HG02973 (cell line): ENCODE data around the gene NOTUM.
A peak's percentile ranks its signal among the peaks of the same experiment; 100 is the strongest.

Experiments used
- ATAC-seq: cut with Tn5 transposase; IDR thresholded peaks from one replicate; pipeline ENCODE4 v1.9.1; 2021; ENCODE audit warnings: moderate library complexity; ENCODE audit not compliant: unreplicated experiment

The NOTUM gene

DNA sequence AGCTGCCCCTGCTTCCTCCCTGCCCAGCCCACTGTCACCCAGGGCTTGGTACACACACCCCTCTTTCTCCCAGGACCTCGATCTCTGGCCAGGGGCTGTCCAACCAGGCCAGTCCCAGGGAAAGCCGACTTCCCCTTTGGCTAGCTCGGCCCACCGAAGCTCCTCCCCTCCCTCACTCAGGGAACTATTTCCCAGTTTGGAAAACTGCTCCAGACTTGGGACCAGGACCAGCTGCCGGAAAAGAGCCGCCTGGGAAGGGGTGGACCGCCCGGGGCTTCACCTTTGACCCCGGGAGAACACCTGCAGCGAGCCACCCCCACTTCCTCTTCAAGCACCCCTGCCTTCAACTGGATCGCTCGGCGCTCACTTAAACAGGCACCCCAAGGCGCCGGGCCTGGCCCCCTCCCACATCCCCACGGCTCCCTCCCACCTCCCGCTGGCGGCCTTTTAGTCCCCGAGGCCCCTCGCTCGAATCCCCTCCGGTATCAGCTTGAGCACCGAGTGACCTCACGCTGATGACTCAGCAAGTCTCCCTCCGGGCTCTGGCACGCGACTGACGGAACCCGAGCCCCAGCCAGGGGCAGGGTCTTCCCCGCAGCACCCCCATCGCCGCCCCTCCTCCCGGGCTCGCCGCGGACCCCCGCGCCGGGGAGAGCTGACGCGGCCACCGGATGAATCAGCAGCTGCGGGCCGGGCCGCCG is 34.4 kb downstream of the NOTUM start:
- ATAC-seq = peak; percentile 19

DNA sequence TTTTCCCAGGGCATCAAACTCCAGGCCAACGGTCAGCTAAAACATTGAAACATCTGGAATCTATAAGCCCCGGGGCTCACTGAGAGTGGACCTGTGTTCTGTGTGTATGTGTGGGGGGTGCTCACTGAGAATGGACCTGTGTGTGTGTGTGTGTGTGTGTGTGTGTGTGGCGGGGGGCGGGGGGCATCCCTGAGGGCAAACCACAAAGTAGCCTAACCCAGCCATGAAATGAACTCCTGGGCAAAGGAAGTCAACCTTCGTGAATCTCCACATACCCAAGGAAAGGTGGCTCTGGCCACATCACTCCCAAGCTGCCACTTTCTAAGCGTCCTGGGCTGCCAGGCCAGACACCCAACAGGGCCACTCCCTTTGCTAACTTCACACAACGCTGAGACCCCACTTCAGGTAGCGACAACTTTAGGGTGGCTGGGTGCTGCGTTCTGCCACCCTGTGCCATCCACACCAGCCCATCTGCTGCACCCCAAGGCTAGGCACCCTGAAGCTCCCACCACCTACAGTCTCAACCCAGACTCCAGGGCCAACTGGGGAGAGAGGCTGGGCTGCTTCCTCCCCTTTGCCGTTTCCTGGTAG is 35.0 kb downstream of the NOTUM start:
- ATAC-seq = no peak

DNA sequence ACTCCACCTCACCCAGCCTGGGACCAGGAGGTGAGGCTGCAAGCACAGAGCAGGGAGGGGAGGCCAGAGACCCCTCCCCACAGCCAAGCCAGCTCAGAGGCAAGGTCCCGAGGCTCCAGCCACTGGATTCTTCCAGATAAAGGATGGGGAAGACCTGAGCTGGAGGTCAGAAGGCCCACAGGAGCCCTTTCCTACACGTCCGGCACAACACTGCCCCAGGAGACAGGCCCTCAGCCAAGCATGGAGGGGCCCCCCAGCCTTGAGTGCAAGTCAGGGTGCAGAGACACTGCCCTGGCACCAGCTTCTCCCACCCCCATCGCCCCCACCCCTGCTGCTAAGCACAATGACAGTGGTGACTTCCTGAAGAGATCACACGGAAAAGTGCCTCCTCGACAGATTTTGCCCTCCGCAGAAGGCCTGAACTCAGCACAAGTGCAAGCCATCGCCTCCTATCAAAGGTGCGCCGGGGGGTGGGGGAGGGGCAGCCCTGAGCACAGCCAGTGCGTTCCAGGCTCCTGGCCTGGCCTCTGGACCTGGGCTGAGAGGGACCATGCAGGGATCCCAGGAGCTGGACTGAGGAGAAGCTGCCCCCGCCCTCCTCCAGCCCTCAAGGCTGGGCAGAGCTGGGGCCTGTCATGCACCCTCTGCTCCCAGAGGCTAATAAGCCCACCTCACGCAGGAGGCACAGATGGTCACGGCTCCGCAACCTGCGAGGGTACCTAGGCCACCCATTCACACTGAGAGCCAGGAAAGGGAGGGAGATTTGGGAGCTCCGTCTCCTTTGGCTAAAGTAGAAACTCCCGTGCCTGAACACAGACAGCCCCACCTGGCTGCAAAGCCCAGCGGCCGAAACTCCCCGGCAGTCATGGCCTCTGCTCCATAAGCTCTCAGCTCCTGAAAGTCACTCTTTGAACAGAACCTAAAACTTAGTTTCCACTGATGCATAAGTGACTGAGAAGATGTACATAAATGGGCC is 36.1 kb downstream of the NOTUM start:
- no peak for ATAC-seq

DNA sequence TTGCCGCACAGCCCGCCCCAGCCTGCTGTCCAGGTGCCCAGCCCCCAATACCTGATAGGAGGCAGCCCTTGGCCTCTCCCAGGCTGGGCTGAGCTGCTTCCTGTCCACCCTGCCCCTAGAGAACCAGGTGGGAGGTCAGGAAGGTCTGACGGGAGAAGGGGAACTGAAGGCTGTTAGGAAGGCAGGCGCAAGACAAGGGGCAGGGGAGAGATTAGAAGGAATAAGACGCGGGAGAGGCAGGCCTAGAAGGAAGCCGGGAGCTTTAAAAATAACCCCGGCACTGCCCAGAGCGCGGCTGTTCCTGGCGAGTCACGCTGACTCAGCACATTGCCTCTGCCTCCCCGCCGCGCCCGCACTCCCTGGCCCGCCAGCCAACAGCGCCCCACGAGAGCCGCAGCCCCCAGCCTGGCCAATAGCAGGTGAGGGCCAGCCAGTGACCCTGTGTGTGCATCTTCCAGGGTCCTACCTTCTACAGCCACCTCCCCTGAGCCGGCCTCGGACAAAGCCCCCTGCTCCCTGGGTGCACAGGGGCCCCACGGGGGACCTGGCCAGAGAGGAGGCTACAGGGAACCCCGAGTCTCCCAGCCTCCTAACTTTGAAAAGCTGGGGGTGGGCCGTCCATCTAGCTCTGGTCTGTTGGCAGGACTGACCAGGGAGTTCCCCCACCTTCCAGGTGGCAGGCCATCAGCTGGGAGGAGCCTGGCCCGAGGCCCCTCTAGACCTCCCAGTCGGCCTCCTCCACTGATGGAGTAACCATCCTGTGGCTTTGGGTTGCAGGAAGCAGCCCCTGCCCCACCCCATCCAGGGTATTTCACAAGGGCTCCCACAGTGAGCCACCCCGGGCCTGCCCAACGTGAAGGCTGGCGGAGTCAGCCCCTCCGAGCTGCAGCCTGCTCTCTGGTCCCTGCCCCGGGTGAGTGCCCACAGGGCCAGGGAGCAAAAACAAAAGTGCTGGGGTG is 37.4 kb downstream of the NOTUM start:
- no peak for ATAC-seq

DNA sequence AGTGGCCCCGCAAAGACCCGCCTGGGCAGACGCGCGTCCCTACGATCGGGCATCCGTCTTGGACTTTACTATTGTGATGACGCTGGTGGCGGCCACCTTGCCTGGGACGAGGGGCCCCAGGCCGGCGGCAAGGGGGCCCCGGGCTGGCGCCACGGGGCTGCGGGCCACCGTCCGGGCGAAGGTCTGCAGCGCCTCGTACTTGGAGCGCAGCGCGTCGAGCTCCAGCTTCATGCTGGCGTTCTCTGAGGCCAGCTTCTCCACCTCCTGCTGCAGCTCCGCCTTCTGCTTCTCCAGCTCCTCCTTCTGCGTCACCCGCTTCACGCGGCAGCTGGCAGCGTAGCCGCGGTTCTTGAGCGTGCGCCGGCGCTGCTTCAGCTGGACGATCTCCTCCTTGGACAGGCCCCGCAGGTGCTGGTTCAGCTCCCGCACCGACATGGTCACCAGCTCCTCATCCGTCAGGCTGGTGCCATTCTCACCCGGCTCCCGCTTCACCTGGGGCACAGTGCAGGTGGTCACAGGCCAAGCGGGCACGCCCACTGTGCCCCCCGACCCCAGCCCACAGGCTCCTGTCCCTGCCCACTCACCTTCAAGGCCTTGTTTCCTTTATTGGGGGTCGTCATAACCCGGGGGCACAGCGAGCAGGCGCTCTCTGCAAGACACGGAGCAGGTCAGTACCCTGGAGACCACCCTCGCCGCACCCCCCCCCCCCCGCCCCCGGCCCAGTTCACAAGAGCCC is 38.3 kb downstream of the NOTUM start:
- ATAC-seq = no peak

DNA sequence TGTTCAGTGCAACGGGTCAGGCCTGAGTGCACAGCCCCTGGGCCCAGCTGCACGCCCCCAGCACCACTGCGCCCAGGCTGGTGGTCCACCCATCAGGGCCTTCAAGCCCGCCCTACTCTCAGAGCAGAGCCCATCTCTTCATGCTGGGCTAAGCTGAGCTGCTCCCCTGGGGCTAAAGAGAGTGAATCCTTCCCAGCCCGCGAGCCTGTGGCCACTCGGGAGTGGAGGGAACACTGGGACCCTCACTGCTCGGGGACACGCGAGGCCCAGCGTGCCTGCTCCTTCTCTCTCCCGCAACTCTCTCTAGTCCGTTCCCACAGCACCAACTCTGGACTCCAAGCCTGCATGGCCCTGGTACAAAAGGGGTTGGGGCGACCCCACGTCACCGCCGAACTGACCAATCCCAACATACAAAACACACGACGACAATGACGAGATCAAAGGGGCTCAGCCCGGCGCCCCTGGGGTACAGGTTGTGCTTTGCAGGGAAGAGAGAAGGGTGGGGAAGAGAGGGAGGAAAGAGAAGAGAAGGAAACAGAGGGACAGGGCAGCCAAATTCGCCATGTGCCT is 38.9 kb downstream of the NOTUM start:
- ATAC-seq = no peak

DNA sequence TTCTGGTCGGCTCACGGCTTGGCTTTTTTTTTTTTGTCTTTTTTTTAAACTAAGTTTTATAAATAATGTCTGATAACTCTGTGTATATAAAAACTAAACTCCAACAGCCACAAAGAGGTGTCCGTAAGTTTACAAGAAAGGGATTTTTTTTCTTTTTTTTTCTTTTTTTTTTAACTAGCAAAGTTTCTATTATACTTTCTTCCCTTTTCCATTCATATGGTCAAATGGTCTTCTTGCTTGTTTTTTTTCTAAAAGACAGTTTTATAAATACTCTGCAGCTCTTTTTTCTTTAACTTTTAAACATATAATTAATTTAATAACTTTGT is 39.5 kb downstream of the NOTUM start:
- ATAC-seq = no peak

DNA sequence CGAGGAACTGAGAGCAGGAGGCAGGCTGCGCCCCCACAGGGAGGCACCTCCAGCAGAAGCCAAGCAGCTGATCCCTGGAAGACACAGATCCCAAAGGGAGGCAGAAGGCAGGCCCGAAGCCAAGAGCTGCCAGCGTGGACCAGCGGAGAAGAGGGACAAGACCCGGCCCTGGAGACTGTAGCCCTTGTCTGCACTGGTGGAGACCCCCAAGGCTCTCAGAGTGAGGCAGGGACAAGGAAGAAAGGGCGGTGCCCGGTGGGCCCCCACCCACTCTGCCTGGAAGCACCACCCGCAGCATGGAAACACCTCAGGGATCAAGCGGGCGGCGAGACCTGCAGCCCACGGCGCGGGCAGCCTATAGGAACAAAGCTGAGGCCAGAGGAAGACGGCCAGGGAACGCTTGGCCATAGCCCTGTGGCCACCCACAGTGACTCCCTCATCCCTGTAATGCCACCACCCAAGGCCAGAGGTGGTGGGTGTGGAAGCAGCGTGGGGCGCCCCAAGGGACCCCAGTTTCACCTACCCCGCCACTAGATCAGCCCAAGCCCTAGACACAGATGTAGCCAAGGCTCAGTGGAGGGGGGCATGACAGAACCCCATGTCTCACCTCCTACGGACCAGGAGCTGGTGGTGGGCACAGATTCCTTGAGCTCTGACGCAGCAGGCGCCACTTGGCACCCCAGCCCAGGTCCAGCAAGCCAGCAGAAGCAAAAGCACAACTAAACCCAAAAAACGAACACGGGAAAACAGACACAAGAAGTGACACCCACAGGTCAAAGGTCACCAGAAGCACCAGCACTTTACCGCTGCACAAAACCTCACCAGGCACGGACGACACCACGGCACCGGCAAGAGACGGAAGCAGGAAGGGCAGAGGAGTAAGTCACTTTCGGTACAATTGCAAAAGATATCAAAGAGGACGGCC is 40.1 kb downstream of the NOTUM start:
- ATAC-seq = no peak

DNA sequence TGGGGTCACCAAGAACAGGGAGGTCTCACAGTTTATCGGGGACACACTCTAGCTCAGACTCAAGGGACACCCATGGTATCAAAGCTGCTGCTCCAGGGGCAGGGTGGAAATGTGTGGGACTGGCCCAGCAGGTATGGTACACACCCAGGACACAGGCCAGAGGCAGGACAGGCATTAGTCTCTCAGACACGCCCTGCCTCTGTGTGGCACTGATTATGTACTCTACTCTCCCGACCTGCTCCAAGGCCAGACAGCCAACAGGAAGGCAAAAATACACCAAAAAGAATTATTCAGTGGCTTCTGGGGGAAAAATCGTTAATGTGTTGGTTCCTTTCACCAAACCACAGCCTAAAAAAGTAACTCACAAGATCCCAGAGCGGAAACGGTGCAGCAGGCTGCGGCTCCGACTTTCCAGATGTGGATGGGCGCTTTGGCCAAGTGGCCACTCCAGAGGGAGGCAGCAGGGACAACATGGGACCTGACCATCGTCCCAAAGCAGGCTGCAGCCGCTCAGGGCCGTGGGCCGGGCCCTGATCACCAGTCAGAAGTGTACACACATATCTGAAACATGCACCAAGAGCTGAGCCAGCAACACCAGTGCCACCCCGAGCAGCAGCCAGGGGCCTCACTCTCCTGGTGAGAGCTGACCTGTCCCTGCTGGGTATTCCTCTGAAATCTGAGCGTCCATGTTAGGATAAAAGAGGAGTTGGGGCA is 42.0 kb downstream of the NOTUM start:
- no peak for ATAC-seq

DNA sequence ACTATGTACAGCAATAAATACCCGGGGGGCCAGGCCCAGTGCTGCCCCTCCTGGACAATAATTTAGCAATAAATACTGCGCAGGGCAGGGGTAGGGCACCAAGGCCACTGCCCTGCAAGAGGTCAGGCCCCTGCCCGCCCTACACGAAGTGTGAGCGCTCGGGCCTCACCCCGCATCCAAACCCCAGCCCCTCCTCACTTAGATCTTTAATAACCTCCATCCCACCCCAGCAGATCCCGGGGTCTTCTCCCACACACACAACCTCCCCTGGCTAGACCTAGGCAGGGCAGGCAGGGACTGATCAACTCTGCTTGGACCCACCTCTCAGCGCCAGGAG is 42.7 kb downstream of the NOTUM start:
- ATAC-seq = peak; percentile 2

DNA sequence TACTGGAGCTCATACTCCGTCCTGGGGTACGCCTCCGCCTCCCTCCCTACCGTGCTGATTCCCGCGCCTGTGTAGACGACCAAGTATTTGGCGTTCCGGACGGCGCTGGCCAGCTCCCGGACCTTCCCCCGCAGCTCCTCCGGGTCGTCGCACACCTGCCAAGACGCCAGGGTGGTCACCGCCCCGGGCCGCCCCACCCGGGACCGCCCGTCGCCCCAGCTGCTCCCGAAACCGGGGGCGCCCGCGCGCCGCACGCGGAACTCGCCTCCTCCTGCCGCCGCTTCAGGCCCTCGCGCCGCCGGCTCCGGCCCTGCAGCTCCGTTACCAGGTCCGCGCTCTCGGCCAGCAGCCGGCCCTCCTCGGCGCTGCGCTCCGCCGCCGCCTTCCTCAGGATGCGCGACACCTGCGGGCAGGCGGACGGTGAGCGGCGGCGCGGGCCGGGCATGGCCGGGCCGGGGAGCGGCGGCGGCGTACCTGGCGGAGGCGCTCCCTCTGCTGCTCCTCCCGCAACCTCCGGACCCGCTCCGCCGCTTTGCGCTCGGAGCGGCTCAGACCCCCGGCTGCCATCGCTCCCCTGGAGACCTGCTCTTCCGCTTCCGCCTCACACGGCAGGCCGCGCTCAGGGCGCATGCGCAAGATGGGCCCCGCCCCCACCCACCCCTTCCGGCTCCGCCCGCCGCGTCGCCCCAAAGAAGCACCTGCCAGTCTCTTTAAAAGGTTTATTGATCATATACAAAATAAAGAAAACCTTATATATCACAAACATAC is 43.2 kb downstream of the NOTUM start, which contains the start of gene SIRT7:
SIRT7 (minus strand) TSS at position 612 of the 768 bp plus-strand sequence; CDS start at position 567, 45 bp downstream.
- peak; percentile 47 for ATAC-seq

DNA sequence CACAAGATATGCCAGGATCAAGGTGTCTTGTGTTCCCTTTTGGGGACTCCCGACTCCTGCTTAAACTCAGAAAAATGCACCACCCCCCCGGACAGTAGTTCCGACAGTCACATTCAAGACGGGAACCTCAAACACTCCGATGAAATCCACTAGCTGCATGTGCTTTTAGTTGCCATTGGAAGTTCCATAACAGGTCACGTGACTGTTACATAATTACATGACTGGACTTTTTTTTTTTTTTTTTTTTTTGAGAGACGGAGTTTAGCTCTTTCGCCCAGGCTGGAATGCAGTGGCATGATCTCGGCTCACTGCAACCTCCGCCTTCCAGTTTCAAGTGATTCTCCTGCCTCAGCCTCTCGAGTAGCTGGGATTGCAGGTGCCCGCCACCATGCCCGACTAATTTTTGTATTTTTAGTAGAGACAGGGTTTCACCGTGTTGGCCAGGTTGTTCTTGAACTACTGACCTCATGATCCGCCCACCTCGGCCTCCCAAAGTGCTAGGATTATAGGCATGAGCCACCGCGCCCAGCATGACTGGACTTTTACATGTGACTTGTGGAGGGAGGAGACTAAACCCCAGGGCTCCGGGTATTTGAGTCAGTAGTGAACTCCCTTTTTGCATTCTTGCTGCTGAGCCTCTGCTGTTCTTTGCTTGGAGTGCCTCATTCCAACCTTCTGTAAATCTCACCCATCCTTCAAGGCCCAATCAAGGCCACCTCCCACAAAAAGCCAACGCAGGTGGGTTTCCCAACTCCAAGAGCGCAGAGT is 44.6 kb downstream of the NOTUM start:
- ATAC-seq = no peak

DNA sequence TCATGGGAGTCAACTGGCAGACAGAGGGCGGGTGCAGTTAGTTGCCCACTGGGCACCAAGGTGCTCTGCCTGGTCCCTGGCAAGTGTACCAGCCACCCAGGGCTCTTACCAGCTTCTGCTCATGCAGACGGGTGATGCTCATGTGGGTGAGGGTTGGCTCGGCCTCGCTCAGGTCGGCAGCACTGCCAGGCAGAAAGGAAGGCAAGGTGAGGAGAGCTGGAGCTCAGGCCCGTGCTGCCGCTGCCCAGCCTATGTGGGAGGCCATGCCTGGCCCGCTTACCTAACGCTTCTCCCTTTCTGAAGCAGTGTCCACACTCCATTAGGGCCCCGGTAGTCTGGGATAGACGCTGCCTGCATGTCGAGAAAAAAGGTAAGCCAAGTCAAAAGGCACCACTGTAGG is 45.7 kb downstream of the NOTUM start:
- ATAC-seq = no peak

DNA sequence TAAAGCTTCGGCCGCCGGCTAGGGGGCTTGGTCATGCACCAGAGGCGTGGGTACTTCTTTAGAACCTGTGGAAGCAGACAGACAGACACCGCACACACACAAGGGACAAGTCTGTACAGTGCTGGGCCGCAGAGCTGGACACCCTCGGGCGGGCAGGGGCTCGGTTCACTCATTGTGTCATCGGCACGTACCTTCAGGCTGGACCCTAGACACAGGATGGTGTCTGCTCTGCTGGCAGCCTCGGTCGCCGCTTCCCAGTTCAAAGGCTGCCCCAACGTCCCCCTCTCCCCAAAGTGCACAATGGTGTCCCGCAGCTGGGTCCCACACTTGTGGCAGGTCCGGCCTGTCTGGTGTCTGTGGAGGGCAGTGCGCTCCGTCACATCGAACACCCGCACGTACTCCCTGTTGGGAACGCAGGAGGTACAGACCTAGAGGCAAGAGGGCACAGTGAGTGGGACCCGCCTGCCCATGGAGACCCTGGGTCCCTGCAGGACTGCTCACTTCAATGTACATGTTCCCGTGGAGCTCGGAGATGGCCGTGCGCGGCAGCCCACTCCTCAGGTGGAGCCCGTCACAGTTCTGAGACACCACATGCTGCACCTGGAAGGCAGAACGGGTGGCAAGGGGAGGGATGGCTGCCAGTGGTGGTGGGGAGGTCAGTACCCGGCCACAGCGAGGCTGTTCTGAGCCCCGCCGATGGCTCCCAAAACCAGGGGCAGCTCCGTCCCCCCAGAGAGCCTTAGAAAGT is 46.7 kb downstream of the NOTUM start:
- no peak for ATAC-seq

DNA sequence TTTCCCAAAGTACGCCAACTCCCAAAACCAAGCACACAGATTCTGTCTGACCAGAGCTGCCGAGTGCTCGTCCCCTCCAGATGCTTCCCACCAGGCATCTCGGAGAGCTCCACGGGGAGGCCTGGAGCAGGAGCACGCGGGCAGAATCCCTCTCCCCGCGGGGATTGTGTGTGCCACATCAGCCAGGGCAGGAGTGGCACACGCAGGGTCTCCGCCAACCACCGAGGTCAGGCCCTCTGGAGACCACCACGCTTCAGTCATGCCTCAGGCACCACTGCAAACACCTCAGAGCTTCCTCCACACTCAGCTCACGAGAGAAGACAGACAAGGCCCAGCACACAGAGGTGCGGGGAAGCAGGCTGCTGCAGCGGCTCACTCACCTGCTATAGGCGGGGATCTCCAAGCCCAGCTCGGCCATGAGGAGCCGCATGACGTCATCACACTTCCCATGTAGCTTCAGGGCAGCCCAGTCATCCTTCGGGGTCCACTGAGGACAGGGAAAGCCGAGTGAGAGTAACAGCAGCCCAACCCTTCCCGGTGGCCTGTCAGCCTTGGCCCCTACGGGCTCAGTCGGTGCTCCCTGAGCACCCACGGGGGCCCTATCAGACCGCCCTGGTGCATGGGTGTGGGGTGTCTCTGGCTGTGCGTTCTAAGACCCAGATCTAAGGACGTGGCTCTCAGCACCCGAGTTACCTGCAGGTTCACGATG is 47.4 kb downstream of the NOTUM start:
- no peak for ATAC-seq
